T-helper 9 cell (primary cell): ENCODE data around the gene TENM3.
"Not testable (repeated sequence)": the region's sequence is repeated elsewhere in the genome, so short reads cannot be mapped to it uniquely, and the experiment has no call there.

Experiments
- DNase-seq: peaks from one replicate; pipeline ENCODE4 v3.0.0-alpha.2; 2020
- total RNA-seq, 2 donors: gene quantifications; one replicate each; lab custom pipeline; 2026; lab: John Stamatoyannopoulos, UW

The TENM3 gene
- total RNA-seq = 0 to 0.21 reads per million in 2 donors

GRCh38 chr4:182243204-182243603, at the start of gene TENM3:
TSS of gene TENM3 (plus strand) at chr4:182243402. CDS start at chr4:182324021, 80,619 bp downstream.
- DNase-seq = not testable (repeated sequence)

DNA sequence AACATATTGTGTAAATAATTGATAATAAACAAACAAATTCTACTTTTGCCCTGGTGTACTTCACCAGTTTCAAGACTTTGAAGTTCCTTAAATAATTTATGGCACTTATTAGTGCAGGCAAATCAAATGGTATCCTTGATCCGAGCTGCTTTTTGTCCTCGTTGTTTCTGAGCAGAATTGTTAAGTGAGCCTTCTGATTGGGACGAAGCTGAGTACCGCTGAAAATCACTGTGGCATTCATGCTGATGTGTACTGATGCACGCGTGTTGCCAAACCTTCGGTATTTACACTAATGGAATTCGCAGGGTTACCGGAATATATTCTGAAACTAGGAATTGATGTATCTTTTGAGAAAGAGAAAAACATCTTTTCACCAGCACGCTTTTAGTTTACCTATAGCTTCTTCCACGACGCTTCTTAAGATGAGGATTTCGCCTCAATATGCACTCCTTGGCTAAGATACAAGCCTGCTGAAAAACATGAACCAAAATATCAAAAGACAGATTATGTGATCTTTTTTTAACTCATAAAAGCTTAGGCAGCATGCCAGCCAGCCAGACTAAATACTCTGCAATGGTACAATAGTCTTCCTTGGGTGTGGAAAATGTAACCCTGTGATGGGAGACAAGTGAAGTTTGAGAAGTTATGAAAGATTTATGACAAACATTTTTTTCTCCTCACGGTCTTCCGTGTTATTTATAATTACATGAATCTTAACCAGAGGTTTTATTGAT, 48.9 kb upstream of the TENM3 start:
- DNase-seq = no peak

DNA sequence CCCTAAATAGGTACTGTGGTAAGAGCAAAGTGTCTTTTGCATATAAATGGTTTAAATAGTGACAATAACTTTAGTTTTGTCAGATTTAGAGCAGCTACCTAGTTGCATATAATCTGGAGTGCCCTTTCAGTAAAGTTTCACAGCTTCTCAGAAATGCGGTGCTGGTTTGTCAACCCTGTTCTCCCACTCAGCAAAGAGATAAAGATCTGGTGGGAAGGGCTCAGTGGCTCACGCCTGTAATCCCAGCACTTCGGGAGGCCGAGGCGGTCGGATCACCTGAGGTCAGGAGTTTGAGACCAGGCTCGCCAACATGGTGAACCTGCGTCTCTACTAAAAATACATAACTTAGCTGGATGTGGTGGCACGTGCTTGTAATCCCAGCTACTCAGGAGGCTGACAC, 45.6 kb upstream of the TENM3 start:
- no peak for DNase-seq

DNA sequence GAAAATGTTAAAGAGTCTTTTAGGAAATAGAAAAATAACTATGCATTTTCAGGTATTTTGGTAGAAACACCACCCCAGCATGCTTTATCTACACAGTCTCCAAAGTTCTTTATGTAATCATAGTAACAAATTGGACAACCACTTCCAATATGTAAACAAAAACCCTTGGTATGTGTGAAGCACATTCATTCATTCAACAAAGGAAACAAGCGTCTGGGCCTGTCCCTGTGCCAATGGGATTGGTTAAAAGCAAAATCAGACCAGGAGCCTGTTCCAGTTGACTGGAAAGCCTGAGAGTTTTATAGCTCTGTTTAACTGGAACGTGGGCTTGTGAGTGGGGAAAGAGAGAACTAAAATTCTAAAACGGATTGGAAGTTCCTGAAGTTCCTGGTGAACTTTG, 41.3 kb upstream of the TENM3 start:
- DNase-seq = no peak

DNA sequence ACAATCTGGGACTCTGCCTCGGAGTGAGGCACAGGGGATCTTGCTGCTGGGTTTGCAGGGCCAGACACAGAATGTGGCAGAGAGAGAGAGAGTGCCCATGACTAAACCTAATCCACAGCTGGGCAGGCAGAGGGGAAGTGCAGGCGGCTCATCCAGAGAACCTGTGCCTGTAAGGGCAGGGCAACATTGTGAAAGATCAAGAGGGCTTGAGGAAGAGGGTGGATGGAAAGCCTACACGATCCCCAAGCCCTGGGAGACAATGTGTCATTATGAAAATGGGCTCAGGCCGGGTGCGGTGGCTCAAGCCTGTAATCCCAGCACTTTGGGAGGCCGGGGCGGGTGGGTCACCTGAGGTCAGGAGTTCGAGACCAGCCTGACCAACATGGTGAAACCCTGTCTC, 40.6 kb upstream of the TENM3 start:
- DNase-seq = no peak

DNA sequence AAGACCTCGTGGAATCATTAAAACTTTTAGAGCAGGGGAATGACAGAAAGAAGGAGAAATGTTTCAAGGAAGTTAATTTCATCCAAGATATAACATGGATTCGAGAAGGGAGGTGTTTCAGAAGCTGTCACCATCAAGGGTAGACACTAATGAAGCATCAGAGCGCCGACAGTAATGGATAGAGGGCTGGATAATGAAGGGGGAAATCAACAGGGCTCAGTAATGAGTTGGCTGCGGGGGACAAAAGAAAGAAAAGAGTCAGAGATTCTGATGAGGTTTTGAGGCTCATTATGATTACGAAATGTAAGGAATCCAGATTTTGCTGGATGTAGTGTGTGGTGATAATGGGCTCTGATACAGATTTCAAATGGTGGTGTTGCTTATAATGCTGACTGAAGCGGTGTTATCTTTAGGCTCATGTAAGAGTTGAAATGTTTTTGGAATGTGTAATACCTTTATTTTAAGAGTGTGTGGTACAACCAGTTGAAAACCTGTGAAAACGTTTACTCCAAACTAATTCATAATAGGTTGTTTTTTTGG, 39.3 kb upstream of the TENM3 start:
- no peak for DNase-seq

- DNase-seq = no peak
These were observed 37.9 kb upstream of the TENM3 start for GRCh38 chr4:182205306-182205705.

- no peak for DNase-seq
These were observed 36.9 kb upstream of the TENM3 start for GRCh38 chr4:182206266-182206665.

DNA sequence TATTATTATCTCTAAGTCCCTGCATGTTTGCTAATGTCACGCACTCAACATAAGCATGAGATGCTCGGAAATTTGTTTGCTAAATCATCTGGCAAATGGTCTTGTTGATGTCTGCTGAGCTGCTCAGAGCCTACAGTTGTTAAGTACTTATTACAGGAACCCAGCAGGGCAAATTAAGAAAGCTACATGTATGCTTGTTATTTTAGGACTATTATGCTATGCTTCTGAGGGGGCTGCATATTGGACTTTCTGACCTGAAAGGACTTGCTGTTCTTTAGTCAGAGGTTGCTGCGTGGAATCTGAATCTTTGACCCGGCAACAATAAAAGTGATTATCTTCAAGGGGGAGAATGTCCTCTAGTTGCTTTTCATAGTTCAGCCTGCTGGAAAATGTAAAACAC, 36.3 kb upstream of the TENM3 start:
- no peak for DNase-seq

DNA sequence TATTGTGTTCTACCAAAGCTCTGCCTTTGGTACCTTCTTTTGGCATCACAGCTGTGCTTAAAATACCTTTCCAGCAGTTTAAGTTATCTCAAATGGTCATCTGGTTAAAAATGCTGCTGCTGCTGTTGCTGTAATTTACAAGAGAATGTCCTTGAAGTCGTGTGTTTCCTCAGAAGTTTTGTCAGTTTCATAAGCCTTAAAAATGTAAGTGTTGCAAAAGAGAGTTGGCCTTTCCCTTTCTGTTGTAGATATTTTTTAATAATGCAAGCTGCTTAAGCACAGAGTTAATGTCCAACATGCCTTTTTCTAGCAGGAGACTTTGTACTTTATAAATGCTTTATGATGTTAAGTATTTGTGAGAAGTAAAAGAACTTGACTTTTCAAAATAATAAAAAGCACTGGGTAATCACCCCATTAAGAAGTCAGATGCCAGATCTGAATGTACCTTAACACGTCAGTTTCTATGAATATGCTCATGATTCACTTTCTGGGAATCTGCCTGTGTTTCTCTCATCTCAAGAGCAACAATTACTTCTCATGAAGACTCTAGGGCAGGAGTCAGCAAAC, 35.3 kb upstream of the TENM3 start:
- no peak for DNase-seq

DNA sequence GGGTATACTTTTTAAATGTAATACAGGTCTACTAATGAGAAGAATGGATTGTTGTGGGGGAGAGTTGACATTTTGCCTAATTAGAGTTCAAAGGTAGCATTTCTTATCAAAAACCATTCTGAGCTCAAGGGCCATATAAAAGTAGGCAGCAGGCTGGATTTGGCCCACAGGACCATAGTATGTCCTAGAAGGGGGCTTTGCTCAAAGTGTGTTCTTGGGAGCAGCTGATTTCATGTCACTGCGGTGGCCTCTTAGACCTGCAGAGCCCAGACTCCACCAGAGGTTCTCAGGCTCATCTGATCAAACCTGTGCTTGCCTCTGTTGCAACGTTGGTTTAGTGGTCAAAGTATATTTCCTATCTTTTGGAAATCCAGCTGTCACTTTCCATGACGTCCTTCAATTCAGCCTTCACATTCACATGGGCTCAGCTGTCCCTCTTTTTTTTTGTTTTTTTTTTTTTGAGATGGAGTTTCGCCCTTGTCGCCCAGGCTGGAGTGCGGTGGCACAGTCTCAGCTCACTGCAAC, 34.6 kb upstream of the TENM3 start:
- no peak for DNase-seq

- DNase-seq = no peak
These were observed 30.9 kb upstream of the TENM3 start for GRCh38 chr4:182212211-182212761.

- DNase-seq = no peak
These were observed 30.2 kb upstream of the TENM3 start for GRCh38 chr4:182213004-182213403.

DNA sequence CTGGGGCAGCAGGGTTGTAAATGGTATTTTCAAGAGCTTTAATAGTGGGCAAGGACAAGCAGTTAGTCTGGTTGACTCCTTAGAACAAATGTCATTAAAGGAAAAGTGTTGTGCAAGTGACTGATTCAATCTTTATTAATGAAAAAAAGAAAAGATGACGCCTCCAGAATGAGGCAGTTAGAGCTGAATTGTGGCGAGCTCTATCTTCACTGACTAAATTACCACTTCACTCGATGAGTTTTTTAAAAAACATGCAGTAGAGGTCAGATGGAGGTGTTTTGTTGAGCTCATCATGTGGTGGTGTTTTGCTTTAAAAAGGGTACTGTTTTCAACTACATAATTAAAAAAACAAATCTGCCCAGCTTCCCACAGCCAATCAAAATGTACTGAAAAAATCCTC, 28.1 kb upstream of the TENM3 start:
- DNase-seq = no peak

DNA sequence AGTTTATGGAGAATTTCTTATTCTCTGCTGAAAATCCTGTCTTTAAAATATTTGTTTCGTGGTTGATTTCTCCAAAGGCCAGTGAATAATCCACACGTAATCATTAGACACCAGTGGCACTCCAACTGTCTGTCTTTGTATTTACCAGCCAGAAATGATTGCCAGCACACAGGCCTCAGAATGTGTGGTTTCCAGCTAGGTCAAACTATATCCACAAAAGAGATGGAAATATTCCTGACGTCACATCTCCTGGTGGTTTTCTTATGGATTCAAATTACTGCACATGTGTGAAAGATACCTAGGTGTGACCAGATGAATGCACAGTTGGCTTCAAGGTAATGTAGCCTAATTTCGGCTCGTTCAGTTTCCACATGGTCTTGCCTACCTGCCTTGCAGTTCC, 27.2 kb upstream of the TENM3 start:
- DNase-seq = no peak

DNA sequence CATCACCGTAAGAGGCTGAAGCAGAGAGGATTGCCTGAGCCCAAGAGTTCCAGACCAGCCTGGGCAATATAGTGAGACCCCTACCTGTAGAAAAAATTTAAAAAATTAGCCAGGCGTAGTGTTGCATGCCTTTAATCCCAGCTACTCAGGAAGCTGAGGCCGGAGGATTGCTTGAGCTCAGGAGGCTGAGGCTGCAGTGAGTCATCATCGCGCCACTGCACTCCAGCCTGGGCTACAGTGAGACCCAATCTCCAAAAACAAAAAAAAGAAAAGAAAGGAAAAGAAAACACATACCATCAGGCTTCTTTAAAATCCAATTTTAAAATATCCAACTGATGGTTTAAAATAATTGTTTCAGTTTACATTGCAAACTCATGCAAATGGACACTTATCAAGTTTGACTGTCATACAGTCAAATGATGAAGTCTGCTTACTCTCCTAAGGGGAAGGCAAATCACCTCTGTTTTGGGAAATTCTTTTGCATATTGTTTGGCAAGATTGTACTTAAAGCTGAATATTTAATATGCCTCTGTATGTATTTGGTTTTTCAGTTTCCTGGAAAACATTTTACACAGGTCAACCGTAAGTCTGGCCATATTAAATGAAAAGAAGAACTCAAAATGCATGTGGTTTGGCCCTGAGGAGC, 23.7 kb upstream of the TENM3 start:
- no peak for DNase-seq

- no peak for DNase-seq
These were observed 21.2 kb upstream of the TENM3 start for GRCh38 chr4:182221987-182222386.

DNA sequence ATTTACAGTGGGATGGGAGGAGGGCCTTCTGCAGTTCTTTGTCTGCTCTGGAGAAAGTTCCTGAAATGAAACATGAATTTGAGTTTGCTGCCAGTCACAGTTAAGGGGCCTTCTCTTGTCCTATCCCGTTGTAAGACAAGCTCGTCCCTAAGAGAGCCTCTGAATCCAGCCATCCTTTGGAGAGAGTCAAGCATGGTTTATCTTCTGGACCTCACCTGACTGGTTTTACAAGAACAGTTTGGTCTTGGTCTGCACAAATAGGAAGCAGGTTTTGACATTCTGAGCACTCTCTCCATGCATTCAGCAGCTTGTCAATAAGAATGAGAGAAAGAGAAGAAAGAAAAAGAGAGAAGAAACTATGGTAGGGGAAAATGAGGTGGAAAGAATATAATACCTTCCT, 20.4 kb upstream of the TENM3 start:
- no peak for DNase-seq

DNA sequence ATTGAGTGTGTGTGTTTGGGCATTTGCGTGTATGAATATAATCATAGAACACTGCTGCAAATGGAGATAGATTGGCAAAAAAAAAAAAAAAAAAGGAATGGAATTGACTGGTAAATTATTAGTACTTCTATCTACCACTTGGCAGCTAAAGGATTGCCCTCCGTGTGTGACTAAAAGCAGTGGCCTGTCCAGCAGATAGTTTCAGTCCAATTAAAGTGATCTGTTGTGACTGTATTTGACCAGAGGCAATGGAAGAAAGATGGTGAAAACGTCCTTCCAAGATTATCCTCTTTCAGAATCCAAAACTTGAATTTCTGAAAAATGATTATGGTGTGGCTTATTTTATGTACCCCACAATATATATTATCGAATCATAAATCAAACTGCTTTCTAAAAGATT, 19.5 kb upstream of the TENM3 start:
- no peak for DNase-seq

GRCh38 chr4:182224192-182224850, 18.9 kb upstream of the TENM3 start:
- DNase-seq = no peak

GRCh38 chr4:182225257-182225852, 17.8 kb upstream of the TENM3 start:
- DNase-seq = no peak

DNA sequence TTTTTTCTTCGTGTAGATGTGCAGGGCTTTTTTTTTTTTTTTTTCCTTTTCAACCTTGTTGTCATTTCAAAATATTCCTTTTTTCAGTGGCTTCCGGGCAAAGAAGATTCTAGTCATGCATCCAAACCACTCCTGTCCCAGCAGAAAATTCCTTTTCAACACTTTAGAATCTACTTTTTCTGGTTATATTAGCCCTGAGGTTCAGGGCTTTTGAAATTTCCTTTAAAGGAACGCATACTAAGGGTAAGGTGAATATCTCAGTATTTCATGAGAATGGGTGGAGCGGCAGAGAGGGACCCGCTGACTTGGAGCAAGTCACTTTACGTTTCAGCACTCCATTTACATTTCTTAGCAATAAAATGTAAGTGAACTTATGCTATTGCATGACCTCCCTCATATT, 15.6 kb upstream of the TENM3 start:
- DNase-seq = no peak
